GM19397 (cell line): Measurements from ENCODE around the gene PTH2R.
"Not testable (repeated sequence)": the region's sequence is repeated elsewhere in the genome, so short reads cannot be mapped to it uniquely, and the experiment has no call there.

Experiments
- ATAC-seq: cut with Tn5 transposase; IDR thresholded peaks from one replicate; pipeline ENCODE4 v1.9.1; 2021; ENCODE audit warnings: mild to moderate bottlenecking, moderate library complexity; ENCODE audit not compliant: unreplicated experiment

PTH2R gene

GRCh38 chr2:208406474-208407451 is at the start of gene PTH2R:
TSS of gene PTH2R (plus strand) at chr2:208406792. CDS start at chr2:208407044, 252 bp downstream.
- ATAC-seq = no peak

GRCh38 chr2:208356846-208357574 is 49.6 kb upstream of the PTH2R start:
- no peak for ATAC-seq

GRCh38 chr2:208358758-208359631 is 47.6 kb upstream of the PTH2R start:
- ATAC-seq = no peak

GRCh38 chr2:208359632-208359986 is 47.0 kb upstream of the PTH2R start:
- no peak for ATAC-seq

GRCh38 chr2:208360259-208361076 is 46.1 kb upstream of the PTH2R start:
- no peak for ATAC-seq

GRCh38 chr2:208361077-208361441 is 45.5 kb upstream of the PTH2R start:
- ATAC-seq = no peak

- peak; percentile 44 for ATAC-seq
Measured at GRCh38 chr2:208363485-208363884, 43.1 kb upstream of the PTH2R start.

GRCh38 chr2:208366215-208367127 is 40.1 kb upstream of the PTH2R start:
- ATAC-seq = peak; percentile 64

- no peak for ATAC-seq
Measured at GRCh38 chr2:208369091-208369490, 37.5 kb upstream of the PTH2R start.

- no peak for ATAC-seq
Measured at GRCh38 chr2:208370881-208371633, 35.5 kb upstream of the PTH2R start.

- ATAC-seq = no peak
Measured at GRCh38 chr2:208371634-208371935, 35.0 kb upstream of the PTH2R start.

GRCh38 chr2:208373460-208374089 is 33.0 kb upstream of the PTH2R start:
- no peak for ATAC-seq

GRCh38 chr2:208375491-208376068 is 31.0 kb upstream of the PTH2R start:
- no peak for ATAC-seq

- not testable (repeated sequence) for ATAC-seq
Measured at GRCh38 chr2:208377344-208377860, 29.2 kb upstream of the PTH2R start.

GRCh38 chr2:208379192-208379591 is 27.4 kb upstream of the PTH2R start:
- ATAC-seq = no peak

- no peak for ATAC-seq
Measured at GRCh38 chr2:208384637-208385036, 22.0 kb upstream of the PTH2R start.

- no peak for ATAC-seq
Measured at GRCh38 chr2:208386541-208386940, 20.1 kb upstream of the PTH2R start.

- no peak for ATAC-seq
Measured at GRCh38 chr2:208389940-208390339, 16.7 kb upstream of the PTH2R start.
